ENCODE measurements around the gene TOR1AIP2. TPM values are rescaled to one million over a fixed set of nuclear protein-coding genes. Genes with fewer than 3 reads are reported as not detected.

The TOR1AIP2 gene
- total and polyA plus RNA-seq, 4 donors, result 28.9 to 67.3 (median 47.3) TPM

DNA sequence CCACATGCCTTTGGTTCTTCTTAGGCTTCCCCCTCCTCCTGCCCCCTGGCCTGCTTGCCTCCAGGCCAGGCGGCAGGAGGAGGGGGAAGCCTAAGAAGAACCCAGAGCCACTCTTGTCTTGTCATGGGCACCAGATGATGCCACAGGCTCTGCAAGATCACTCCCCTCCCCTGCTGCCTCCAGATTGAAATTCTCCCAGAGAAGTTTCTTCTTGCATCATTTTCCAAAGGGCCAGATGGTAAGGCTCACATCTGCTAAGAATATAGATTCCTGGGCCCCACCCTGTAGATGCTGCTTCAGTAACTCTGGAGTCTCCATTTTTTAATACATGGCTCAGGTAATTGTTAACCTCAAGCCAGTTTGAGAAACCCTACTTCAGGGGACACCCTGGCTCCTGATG, 73.7 kb downstream of the TOR1AIP2 start:
- DNase-seq (ENCODE audit: low read depth in 4 of 6, low spot score in 6 of 6), result no peak
- Histone ChIP-seq H3K4me1 (ENCODE audit: control insufficient read depth, insufficient read depth, low read length) (peaks cover 2% of the 10 kb centered on the region), H3K27me3 (ENCODE audit: control insufficient read depth, insufficient read depth, low read length) (no peaks in the 10 kb centered on the region), H3K4me3 (ENCODE audit: low read depth, low read length) (no peak overlapping the region), H3K36me3 (ENCODE audit: control insufficient read depth, insufficient read depth, low read length) (no peaks in the 10 kb centered on the region), H3K27ac (ENCODE audit: low read depth, low read length) (no peak overlapping the region), H3K9me3 (ENCODE audit: control insufficient read depth, insufficient read depth, low read length) (no peaks in the 10 kb centered on the region)
- 71% methylated on average over 1 of the region's 1 CpG for WGBS (ENCODE audit: insufficient coverage)

DNA sequence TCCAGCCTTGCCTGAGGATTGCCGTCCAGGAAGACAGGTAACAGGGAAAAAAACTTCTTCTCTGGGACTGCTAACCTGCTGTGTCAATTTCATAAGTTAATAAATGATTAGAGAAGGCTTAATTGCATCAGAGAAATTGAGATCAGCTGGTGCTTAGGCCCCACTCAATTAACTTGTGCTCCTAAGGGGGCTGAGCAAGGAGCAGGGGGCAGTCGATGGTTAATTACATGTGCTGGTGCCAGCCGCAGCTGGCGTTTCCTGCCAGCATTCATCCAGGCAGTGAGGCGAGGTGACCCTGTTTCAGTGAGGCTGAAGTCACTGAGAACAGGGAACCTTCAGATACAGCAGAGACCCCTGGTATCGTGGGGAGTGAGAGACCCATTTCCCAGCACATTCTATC, 74.5 kb downstream of the TOR1AIP2 start:
- Histone ChIP-seq H3K27ac (ENCODE audit: low read depth, low read length) (no peak overlapping the region), H3K9me3 (ENCODE audit: control insufficient read depth, insufficient read depth, low read length) (no peaks in the 10 kb centered on the region), H3K27me3 (ENCODE audit: control insufficient read depth, insufficient read depth, low read length) (no peaks in the 10 kb centered on the region), H3K4me3 (ENCODE audit: low read depth, low read length) (no peak overlapping the region), H3K4me1 (ENCODE audit: control insufficient read depth, insufficient read depth, low read length) (peaks cover 9% of the 10 kb centered on the region), H3K36me3 (ENCODE audit: control insufficient read depth, insufficient read depth, low read length) (no peaks in the 10 kb centered on the region)
- peak in 2 of 6 donors; percentile 15 to 84 for DNase-seq (ENCODE audit: low read depth in 4 of 6, low spot score in 6 of 6)
- 22% methylated on average over 4 of the region's 6 CpGs for WGBS (ENCODE audit: insufficient coverage)

- H3K9me3 ChIP-seq (ENCODE audit: control insufficient read depth, insufficient read depth, low read length), result no peaks in the 10 kb centered on the region
- H3K27me3 ChIP-seq (ENCODE audit: control insufficient read depth, insufficient read depth, low read length), result no peaks in the 10 kb centered on the region
- H3K36me3 ChIP-seq (ENCODE audit: control insufficient read depth, insufficient read depth, low read length), result no peaks in the 10 kb centered on the region
- H3K4me3 ChIP-seq (ENCODE audit: low read depth, low read length), result no peak overlapping the region
- no peak overlapping the region for H3K27ac ChIP-seq (ENCODE audit: low read depth, low read length)
- peaks cover 9% of the 10 kb centered on the region for H3K4me1 ChIP-seq (ENCODE audit: control insufficient read depth, insufficient read depth, low read length)
- no peak for DNase-seq (ENCODE audit: low read depth in 4 of 6, low spot score in 6 of 6)
- WGBS (ENCODE audit: insufficient coverage), result 86% methylated on average over 3 of the region's 4 CpGs
Measured at GRCh38 chr1:179800481-179800880, 77.1 kb downstream of the TOR1AIP2 start.

DNA sequence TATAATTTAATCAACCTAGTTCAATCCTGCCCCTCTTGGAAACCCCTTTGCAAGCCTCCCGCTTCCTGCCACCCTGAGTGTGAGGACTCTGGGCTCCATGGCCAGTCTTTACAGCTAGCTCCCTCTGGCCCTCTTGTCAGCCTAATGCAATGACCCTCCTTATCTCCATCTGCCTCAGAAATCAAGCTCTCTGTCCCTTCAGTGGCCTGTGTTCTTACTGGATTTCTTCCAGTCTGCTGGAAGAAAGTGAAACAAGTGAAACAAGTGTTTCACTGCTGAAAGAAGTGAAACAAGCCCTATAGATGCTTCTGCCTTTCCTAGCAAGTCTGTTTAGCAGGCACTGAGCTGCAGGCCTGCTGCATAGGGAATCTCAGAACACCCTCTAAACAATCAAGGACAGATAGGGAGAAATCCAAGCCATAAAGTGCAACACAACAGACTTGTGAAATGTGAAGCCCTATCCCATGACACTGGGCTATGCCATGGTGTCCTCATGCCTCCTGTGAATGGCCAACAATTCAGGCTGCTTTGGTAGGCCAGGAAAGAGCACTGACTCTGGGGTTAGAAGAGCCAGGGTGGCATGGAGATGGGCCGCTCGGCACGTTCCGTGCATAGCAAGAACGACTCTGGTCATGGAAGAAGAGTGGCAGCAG, 78.6 kb downstream of the TOR1AIP2 start:
- WGBS (ENCODE audit: insufficient coverage), result 94% methylated on average over 1 of the region's 6 CpGs
- no peaks in the 10 kb centered on the region for H3K27me3 ChIP-seq (ENCODE audit: control insufficient read depth, insufficient read depth, low read length)
- no peaks in the 10 kb centered on the region for H3K36me3 ChIP-seq (ENCODE audit: control insufficient read depth, insufficient read depth, low read length)
- no peaks in the 10 kb centered on the region for H3K9me3 ChIP-seq (ENCODE audit: control insufficient read depth, insufficient read depth, low read length)
- DNase-seq (ENCODE audit: low read depth in 4 of 6, low spot score in 6 of 6), result no peak
- H3K27ac ChIP-seq (ENCODE audit: low read depth, low read length), result no peak overlapping the region
- H3K4me1 ChIP-seq (ENCODE audit: control insufficient read depth, insufficient read depth, low read length), result peaks cover 9% of the 10 kb centered on the region
- H3K4me3 ChIP-seq (ENCODE audit: low read depth, low read length), result no peak overlapping the region

DNA sequence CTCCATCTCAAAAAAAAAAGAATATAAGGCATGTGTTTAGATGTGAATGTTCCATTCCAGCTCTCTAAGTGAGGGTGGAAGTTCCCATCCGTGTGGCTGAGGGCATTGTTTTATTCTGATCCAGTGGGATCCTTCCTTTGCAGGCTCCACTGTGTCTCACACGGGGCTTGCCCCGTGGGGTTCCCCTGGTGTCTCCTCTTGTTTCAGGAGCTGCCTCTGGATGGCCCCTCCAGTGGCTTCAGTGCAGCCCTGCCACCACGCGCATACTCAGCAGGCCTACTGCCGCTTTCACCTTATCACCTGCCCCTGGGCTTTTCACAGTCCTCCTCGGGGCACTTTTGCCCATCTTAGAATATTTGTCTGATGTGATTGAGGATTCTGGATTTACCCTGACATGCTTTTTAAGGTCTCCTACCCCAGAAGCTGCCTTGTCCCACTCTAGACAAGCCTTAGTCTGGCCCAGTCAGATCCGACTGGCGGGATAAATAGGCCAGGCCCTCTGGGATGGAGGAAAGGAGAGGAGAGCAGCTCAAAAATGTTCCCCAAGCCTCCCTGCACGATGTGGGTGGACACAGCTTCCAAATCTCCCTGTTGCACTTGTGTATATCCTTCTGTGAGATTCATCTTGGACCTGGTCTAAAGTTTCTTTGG, 79.3 kb downstream of the TOR1AIP2 start:
- Histone ChIP-seq H3K27me3 (ENCODE audit: control insufficient read depth, insufficient read depth, low read length) (no peaks in the 10 kb centered on the region), H3K4me1 (ENCODE audit: control insufficient read depth, insufficient read depth, low read length) (peaks cover 6% of the 10 kb centered on the region), H3K4me3 (ENCODE audit: low read depth, low read length) (no peak overlapping the region), H3K36me3 (ENCODE audit: control insufficient read depth, insufficient read depth, low read length) (no peaks in the 10 kb centered on the region), H3K27ac (ENCODE audit: low read depth, low read length) (no peak overlapping the region), H3K9me3 (ENCODE audit: control insufficient read depth, insufficient read depth, low read length) (no peaks in the 10 kb centered on the region)
- no peak for DNase-seq (ENCODE audit: low read depth in 4 of 6, low spot score in 6 of 6)
- WGBS (ENCODE audit: insufficient coverage), result 81% methylated on average over 6 of the region's 10 CpGs

DNA sequence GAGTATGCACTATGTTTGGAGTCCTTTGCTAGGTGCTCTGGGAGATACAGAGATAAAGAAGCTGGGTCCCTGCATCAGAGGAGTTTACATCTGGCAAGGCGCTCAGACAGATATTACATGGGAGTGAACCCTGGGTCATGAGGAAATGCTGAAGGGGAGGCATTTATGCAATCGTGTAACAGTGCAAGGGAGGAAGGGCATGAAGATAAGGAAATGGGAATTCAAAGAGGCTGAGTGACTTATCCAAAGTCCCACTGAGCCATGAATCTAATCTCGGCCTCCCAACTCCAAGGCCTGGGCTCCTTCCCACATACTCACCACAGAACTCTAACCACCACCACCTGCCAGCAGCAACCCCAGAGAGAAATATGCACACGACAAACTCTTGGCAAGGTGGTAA, 82.9 kb downstream of the TOR1AIP2 start:
- Histone ChIP-seq H3K27me3 (ENCODE audit: control insufficient read depth, insufficient read depth, low read length) (no peaks in the 10 kb centered on the region), H3K9me3 (ENCODE audit: control insufficient read depth, insufficient read depth, low read length) (no peaks in the 10 kb centered on the region), H3K27ac (ENCODE audit: low read depth, low read length) (no peak overlapping the region), H3K4me1 (ENCODE audit: control insufficient read depth, insufficient read depth, low read length) (peaks cover 6% of the 10 kb centered on the region), H3K4me3 (ENCODE audit: low read depth, low read length) (no peak overlapping the region), H3K36me3 (ENCODE audit: control insufficient read depth, insufficient read depth, low read length) (no peaks in the 10 kb centered on the region)
- no peak for DNase-seq (ENCODE audit: low read depth in 4 of 6, low spot score in 6 of 6)
- 73% methylated on average over 2 of the region's 4 CpGs for WGBS (ENCODE audit: insufficient coverage)

DNA sequence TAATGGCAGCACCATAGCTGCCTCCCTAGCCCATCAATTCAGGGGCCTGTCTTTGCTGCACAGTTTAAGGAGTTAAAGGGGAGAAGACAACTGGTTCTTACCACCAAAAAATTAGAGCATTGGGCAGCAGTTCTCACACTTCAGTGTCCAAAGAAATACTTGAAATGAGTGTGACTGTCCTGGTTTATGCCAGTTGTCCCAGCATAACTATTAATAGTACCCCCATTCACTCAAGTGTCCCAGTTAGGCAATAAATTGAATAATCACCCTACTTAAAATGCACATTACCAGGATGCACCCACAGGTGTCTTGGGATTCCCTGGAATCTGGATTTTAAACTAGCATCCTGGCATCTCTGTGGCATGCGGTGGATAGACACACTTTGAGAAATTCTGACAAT, 83.5 kb downstream of the TOR1AIP2 start:
- H3K4me3 ChIP-seq (ENCODE audit: low read depth, low read length), result no peak overlapping the region
- no peaks in the 10 kb centered on the region for H3K36me3 ChIP-seq (ENCODE audit: control insufficient read depth, insufficient read depth, low read length)
- H3K27ac ChIP-seq (ENCODE audit: low read depth, low read length), result no peak overlapping the region
- no CpG with 5 or more reads among the region's 1 CpG for WGBS (ENCODE audit: insufficient coverage)
- peaks cover 6% of the 10 kb centered on the region for H3K4me1 ChIP-seq (ENCODE audit: control insufficient read depth, insufficient read depth, low read length)
- no peaks in the 10 kb centered on the region for H3K9me3 ChIP-seq (ENCODE audit: control insufficient read depth, insufficient read depth, low read length)
- no peaks in the 10 kb centered on the region for H3K27me3 ChIP-seq (ENCODE audit: control insufficient read depth, insufficient read depth, low read length)
- DNase-seq (ENCODE audit: low read depth in 4 of 6, low spot score in 6 of 6), result no peak

- no peaks in the 10 kb centered on the region for H3K9me3 ChIP-seq (ENCODE audit: control insufficient read depth, insufficient read depth, low read length)
- H3K36me3 ChIP-seq (ENCODE audit: control insufficient read depth, insufficient read depth, low read length), result no peaks in the 10 kb centered on the region
- H3K27ac ChIP-seq (ENCODE audit: low read depth, low read length), result no peak overlapping the region
- 77% methylated on average over 4 of the region's 4 CpGs for WGBS (ENCODE audit: insufficient coverage)
- H3K27me3 ChIP-seq (ENCODE audit: control insufficient read depth, insufficient read depth, low read length), result no peaks in the 10 kb centered on the region
- H3K4me3 ChIP-seq (ENCODE audit: low read depth, low read length), result no peak overlapping the region
- H3K4me1 ChIP-seq (ENCODE audit: control insufficient read depth, insufficient read depth, low read length), result peaks cover under 1% of the 10 kb centered on the region
- DNase-seq (ENCODE audit: low read depth in 4 of 6, low spot score in 6 of 6), result no peak
Measured at GRCh38 chr1:179793281-179793680, 84.3 kb downstream of the TOR1AIP2 start.
